ENCODE measurements around the gene DNAH1. TPM values are rescaled to one million over a fixed set of nuclear protein-coding genes. Genes with fewer than 3 reads are reported as not detected.

DNAH1 gene
- total and polyA plus RNA-seq, 2 of the 4 experiments (the other 2 are of a cell fraction), result 2.0 to 4.0 TPM

DNA sequence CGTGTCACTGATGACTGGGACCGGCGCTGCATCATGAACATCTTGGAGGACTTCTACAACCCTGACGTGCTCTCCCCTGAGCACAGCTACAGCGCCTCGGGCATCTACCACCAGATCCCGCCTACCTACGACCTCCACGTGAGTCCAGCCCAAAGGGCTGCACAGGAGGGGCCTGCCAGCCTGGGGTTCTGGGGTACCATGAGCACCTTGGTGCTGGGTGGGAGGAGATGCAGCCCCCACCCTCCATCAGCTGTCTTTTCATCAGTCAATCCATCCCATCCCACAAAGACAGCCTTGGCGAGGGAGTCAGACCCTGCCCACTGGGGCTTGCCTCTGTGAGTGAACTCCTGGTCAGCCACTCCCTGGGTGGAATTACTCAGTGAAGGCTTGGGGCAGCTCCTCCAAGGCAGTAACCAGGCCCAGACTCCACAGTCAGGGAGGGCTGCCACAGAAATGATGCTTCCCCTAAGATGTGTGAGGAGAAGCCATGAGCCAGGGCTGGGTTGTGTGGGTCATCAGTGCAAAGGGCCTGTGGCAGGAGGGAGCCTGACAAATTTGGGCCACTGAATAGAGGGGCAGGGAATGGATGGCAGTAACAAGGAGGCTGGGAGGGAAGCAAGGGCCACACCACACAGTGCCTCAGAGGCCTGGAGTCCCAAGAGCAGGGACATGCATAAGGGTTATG is 80.9 kb downstream of the DNAH1 start (continued):
- no peak for TF ChIP-seq RFX5 (IDR thresholded peaks at IDR 0.05; ENCODE audit: low read depth, low read length)
- TF ChIP-seq ELK1 (IDR thresholded peaks at IDR 0.05; ENCODE audit: borderline replicate concordance, low read depth, low read length), result no peak
- no peak for TF ChIP-seq RAD21 (IDR thresholded peaks at IDR 0.05; ENCODE audit: low read length)
- TF ChIP-seq MAZ (IDR thresholded peaks at IDR 0.05; ENCODE audit: borderline replicate concordance, low read depth, low read length), result no peak
- TF ChIP-seq MXI1 (IDR thresholded peaks at IDR 0.05; ENCODE audit: borderline replicate concordance, low read depth, low read length), result no peak
- TF ChIP-seq CEBPB (IDR thresholded peaks at IDR 0.05; ENCODE audit: low read depth, low read length), result no peak
